Panc1 (cell line): ENCODE measurements around the gene MRPS12.

ENCODE experiments used
- CTCF ChIP-seq: fragments of 450-650 bp; IDR thresholded peaks from 2 replicates; pipeline ENCODE4 v1.5.1; 2017; ENCODE audit warnings: mild to moderate bottlenecking
- POLR2AphosphoS5 ChIP-seq: IDR thresholded peaks from 2 replicates; pipeline ENCODE4 v1.6.1; 2012; ENCODE audit warnings: mild to moderate bottlenecking, low read depth, low read length, moderate library complexity
- REST ChIP-seq, 2 experiments: IDR thresholded peaks; 2 replicates each; pipeline ENCODE4 v1.6.1; 2011 to 2012; ENCODE audit warnings: low read depth in 2 of 2, control low read depth in 1 of 2, low read length in 1 of 2, mild to moderate bottlenecking in 1 of 2, moderate library complexity in 1 of 2; ENCODE audit not compliant: insufficient read depth in 1 of 2
- SIN3A ChIP-seq: IDR thresholded peaks from 2 replicates; pipeline ENCODE4 v1.6.1; 2012; ENCODE audit warnings: low read depth, mild to moderate bottlenecking, low read length, moderate library complexity, borderline replicate concordance; ENCODE audit not compliant: insufficient read depth
- TCF7L2 ChIP-seq: IDR thresholded peaks from 2 replicates; pipeline ENCODE4 v1.6.1; 2011; ENCODE audit warnings: mild to moderate bottlenecking, low read depth, low read length, inconsistent platforms

GRCh38 chr19:38910488-38910887 lies 20.3 kb upstream of the MRPS12 start:
- TF ChIP-seq CTCF (no peak), REST (IDR thresholded peaks at IDR 0.05; ENCODE audit: insufficient read depth in 1 of 2, low read depth in 2 of 2, low read length in 1 of 2) (no peak), SIN3A (no peak), POLR2AphosphoS5 (no peak), TCF7L2 (no peak)
